HuH-7 (cell line): ENCODE data around the gene UBR4.

Experiments used
- DNase-seq: peaks from one replicate; pipeline ENCODE4 v3.0.0; 2011; ENCODE audit warnings: low spot score

UBR4 gene

GRCh38 chr1:19071674-19072281, 138.3 kb downstream of the UBR4 start:
- no peak for DNase-seq

DNA sequence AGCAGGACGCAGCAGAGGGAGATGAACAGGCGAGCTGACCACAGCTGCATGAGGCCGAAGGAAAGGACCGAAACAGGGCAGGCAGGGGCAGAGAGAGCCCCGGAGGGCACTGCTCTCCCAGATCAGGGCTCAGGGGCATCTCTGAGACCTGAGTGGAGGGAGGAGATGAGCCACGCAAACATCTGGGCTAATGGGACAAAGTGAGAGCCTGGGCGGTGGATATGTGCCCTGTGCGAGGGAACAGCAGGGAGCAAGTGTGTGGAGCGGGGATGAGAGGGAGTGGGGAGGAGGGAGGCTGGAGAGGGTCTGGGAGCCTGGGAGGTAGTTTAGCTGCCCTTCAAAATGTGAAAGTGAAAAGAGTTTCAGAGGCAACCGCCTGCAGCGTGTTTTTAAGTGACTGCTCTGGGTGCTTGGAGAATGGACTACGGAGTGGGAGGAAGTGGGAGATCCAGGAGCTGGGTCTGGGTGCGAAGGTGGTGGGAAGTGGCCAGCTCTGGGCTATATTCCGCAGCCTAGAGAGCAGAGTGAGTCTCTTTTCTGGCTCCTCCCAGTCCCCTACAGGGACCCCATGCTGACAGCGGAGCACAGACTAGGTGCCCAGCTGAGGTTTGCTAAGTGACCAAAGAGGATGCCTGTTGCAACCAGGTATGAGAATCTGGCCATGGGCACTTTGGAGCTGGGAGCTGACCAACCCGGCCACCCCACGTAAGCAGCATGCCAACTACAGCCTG, 139.0 kb downstream of the UBR4 start:
- no peak for DNase-seq

DNA sequence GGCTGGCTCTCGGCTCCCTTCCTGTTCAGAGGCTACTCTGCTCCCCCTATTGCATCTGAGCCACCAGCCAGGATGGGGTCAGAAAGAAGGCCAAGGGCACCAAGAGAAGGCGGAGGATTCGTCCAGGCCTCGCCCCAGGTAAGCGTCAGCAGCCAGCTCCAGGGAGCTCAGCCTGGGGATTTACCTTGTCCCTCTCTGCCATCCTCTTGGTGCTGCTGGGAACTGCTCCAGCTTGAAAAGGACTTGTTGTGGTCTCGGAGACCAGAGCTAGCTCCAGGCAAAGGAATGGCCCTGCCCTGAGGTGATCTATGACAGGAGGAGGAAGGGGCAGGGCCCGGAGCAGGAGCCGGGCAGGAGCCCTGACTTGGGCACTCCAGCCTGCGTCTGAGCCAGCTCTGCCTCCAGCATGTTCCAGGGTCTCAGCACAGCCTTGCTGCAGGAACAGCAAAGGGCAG, 139.8 kb downstream of the UBR4 start:
- DNase-seq, result no peak

GRCh38 chr1:19068639-19069276, 141.3 kb downstream of the UBR4 start:
- DNase-seq, result no peak

DNA sequence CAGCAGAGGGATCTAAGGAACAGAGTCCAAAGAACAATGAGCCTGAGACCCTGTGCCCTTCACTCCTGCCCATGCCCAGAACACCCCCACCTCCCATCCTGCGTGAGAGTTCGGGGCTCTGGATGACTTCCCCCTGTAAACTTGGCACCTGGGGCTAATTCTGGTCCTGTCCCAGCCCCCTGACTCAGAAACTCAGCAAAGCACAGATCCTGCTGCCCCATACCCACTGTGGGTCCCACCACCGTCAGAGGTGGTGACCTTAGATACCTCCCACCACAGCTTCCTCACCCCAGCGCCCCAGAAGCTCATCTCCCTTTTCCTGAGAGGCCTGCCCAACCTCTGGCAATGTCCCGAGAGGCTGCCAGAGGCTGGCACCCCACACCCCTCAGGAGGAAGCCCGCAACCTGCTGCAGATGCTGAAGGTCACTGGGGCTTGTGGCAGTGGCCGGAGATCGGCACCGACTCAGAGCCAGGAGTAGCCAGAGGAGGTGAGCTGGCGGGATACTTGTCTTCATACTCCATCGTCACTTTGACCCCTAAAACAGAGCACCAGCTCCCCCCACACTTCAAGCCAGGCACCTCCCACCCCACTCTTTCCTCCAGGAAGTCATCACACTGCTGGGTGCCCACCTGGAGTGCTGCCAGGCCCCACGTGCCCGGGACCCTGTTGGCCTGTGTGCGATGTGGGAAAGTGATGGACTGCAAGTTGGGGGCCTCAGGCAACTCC, 142.0 kb downstream of the UBR4 start:
- no peak for DNase-seq

GRCh38 chr1:19067182-19067911, 142.7 kb downstream of the UBR4 start:
- DNase-seq, result no peak

DNA sequence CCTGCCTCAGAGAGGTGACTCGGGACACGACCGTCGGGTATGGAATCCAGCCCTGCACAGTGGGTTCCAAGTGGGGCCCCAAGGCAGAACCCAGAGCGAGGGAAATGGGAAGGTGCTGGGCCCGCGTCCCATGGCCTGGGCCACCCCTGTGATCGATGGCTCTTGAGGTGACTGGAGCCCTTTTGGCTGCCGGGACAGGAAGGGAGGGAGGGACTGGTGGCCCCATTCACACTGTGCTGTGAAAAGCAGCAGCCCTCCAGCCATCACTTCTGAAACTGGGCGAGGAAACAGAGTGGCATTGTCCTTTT, 143.2 kb downstream of the UBR4 start:
- no peak for DNase-seq

- DNase-seq, result no peak
Measured at GRCh38 chr1:19066248-19066873, 143.7 kb downstream of the UBR4 start.

DNA sequence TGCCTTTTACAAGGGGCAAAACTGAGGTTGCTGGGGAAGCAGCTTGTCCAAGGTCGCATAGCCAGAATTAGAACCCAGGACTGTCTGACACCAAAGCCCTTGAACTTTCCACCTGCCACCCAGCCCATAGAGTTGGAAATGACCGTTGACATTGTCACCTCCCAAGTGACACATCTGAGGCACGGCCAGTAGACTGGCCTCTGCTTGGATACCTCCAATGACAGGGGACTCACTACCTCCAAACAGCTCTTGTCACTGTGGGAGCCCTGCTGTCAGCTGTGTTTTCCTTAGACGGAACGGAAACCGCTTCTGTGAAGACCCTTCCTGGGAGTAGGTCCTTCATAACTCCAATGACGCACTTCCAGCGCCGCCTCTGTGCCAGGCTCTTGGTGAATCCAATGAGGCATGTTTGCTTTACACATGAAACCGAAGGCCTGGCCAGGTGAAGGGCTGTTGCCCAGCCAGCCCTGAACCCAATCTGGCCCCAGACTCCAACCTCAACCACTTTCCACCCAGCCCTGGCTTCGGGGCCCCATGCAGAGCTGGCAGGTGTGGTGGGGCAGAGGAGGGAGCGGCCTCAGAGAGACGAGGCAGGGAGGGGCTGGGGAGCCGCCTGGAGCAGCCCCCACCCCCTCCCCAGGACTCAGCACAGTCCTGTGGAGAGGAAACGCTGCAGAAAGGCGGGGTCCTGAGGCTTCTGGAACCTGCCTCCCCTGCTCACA, 144.4 kb downstream of the UBR4 start:
- no peak for DNase-seq

GRCh38 chr1:19064906-19065450, 145.1 kb downstream of the UBR4 start:
- DNase-seq, result no peak

GRCh38 chr1:19063122-19063521, 146.9 kb downstream of the UBR4 start:
- no peak for DNase-seq

DNA sequence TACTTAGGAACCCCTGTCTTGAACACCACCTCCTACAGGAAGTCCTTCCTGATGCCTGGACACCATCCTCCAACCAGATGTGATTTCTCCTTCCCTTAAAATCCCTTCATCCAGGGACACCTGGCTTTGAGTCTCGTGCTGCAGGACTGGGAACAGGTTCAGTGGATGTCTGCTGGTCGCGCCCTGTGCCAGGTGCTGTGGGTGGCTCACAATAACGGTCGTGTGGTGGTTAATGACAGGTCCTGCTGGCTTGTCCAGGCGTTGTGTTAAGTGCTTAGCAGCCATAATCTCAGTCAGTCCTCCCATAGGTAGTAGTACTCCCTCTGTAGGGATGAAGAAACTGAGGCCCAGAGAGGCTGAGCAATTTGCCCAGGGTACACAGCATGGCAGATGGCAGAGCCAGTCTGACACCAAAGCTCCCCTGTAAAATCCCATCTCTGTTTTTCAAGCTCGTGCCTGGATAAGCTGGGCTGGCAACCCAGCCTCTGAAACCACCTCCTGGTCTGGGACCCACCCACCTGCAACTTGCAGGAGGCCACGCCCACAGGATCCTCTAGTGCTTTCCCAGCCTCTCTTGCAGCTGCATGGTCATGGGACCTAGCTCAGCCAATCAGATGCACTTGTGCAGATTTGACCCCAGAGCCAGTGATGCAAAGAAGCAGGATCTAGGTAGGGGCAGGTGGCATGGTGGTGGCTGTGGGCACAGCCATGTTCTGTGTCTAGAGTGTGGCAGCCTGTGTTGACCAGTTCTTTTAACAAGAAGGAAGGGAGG, 147.6 kb downstream of the UBR4 start:
- DNase-seq, result peak; percentile 59

DNA sequence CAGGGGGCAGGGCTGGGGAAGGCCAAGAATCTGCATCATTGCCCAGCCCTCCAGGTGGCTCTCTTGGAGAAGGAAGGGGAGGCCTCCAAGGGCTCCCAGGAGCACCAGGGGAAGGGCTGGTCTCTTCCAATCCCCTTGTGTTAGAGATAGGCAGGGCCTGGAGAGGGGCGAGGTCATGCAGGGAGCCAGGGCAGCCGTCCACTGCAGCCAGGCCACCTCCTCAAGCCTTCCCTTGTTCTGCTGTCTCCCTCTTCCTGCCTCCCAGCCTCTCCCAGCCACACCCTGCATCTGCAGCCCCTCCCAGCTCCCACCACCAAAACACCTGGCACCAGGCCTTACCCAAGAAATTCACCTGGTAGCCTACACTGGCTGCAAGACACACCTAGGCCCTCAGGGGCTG, 148.3 kb downstream of the UBR4 start:
- no peak for DNase-seq

GRCh38 chr1:19061343-19061742, 148.7 kb downstream of the UBR4 start:
- no peak for DNase-seq

DNA sequence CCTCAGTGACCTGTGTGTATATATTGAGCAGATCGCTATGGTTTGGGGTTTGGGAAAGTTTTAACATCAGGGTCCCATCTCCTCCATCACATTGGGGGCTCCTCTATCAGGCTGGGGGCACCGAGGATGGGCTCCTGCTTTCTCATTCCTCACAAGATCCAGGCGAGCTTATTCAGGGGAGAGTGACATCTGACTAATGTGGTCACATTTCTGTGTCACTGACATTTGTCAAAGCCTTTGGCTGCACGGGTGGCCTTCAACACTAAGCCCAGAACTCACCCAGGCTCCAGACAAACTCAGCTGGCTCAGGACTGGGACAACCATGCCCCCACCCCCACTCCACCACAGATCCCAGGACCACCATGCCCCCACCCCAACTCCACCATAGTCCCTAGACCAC, 150.3 kb downstream of the UBR4 start:
- DNase-seq, result no peak

- DNase-seq, result no peak
Measured at GRCh38 chr1:19058476-19058797, 151.6 kb downstream of the UBR4 start.

- no peak for DNase-seq
Measured at GRCh38 chr1:19057784-19058475, 152.1 kb downstream of the UBR4 start.

GRCh38 chr1:19057182-19057779, 152.8 kb downstream of the UBR4 start:
- DNase-seq, result no peak

- DNase-seq, result no peak
Measured at GRCh38 chr1:19055701-19056100, 154.4 kb downstream of the UBR4 start.
